GM19438 (cell line): ENCODE results near the gene ANKS1B.
"Not testable (repeated sequence)": the region's sequence is repeated elsewhere in the genome, so short reads cannot be mapped to it uniquely, and the experiment has no call there.

ENCODE experiments used
- ATAC-seq: cut with Tn5 transposase; IDR thresholded peaks from one replicate; pipeline ENCODE4 v1.9.1; 2021; ENCODE audit warnings: low read depth; ENCODE audit not compliant: unreplicated experiment

ANKS1B gene

GRCh38 chr12:98758331-98758730 is 1226.4 kb downstream of the ANKS1B start:
- no peak for ATAC-seq

- ATAC-seq, result no peak
These were observed 1227.3 kb downstream of the ANKS1B start for GRCh38 chr12:98757455-98757854.

GRCh38 chr12:98755855-98756254 is 1228.9 kb downstream of the ANKS1B start:
- ATAC-seq, result not testable (repeated sequence)

- ATAC-seq, result peak; percentile 100
These were observed 1230.6 kb downstream of the ANKS1B start for GRCh38 chr12:98754095-98754494.

GRCh38 chr12:98752726-98753125 is 1232.0 kb downstream of the ANKS1B start:
- no peak for ATAC-seq

GRCh38 chr12:98751580-98752115 is 1233.1 kb downstream of the ANKS1B start:
- ATAC-seq, result no peak

GRCh38 chr12:98750511-98750910 is 1234.2 kb downstream of the ANKS1B start:
- ATAC-seq, result no peak

GRCh38 chr12:98748463-98748862 is 1236.3 kb downstream of the ANKS1B start:
- ATAC-seq, result no peak

- ATAC-seq, result peak; percentile 76
These were observed 1239.0 kb downstream of the ANKS1B start for GRCh38 chr12:98745578-98746391.

- no peak for ATAC-seq
These were observed 1240.1 kb downstream of the ANKS1B start for GRCh38 chr12:98744680-98745079.

GRCh38 chr12:98743362-98743953 is 1241.3 kb downstream of the ANKS1B start:
- no peak for ATAC-seq

- no peak for ATAC-seq
These were observed 1243.0 kb downstream of the ANKS1B start for GRCh38 chr12:98741556-98742265.

- no peak for ATAC-seq
These were observed 1243.6 kb downstream of the ANKS1B start for GRCh38 chr12:98741196-98741555.

GRCh38 chr12:98740751-98741150 is 1244.0 kb downstream of the ANKS1B start:
- ATAC-seq, result no peak

- no peak for ATAC-seq
These were observed 1246.2 kb downstream of the ANKS1B start for GRCh38 chr12:98738539-98738938.

GRCh38 chr12:98738002-98738401 is 1246.7 kb downstream of the ANKS1B start:
- ATAC-seq, result no peak

GRCh38 chr12:98737322-98737712 is 1247.4 kb downstream of the ANKS1B start:
- ATAC-seq, result no peak

GRCh38 chr12:98736352-98737321 is 1248.1 kb downstream of the ANKS1B start:
- no peak for ATAC-seq

- ATAC-seq, result no peak
These were observed 1248.9 kb downstream of the ANKS1B start for GRCh38 chr12:98735821-98736220.

- no peak for ATAC-seq
These were observed 1250.9 kb downstream of the ANKS1B start for GRCh38 chr12:98733667-98734350.
